ACC112 (cell line): Measurements from ENCODE around the gene KLHL15.

Source experiments
- H2AFZ ChIP-seq: fragments of 200-600 bp; sonication (generic); one replicate; pipeline ENCODE4 v1.6.0; 2017; ENCODE audit warnings: antibody characterized with exemption, low read length; ENCODE audit not compliant: unreplicated experiment
- H3K27ac ChIP-seq: fragments of 200-600 bp; sonication (generic); 2 replicates; pipeline ENCODE4 v1.5.1; 2014; ENCODE audit warnings: low read depth, mild to moderate bottlenecking, antibody characterized with exemption, low read length, moderate library complexity
- H3K27me3 ChIP-seq: fragments of 200-600 bp; sonication (generic); 2 replicates; pipeline ENCODE4 v1.6.1; 2014; ENCODE audit warnings: mild to moderate bottlenecking, antibody characterized with exemption, low read length, moderate library complexity, mixed read lengths; ENCODE audit not compliant: insufficient read depth
- H3K36me3 ChIP-seq: fragments of 200-600 bp; sonication (generic); 2 replicates; pipeline ENCODE4 v1.6.1; 2016; ENCODE audit warnings: mild to moderate bottlenecking, antibody characterized with exemption, low read length, moderate library complexity, mixed read lengths; ENCODE audit not compliant: insufficient read depth
- H3K4me1 ChIP-seq: fragments of 200-600 bp; sonication (generic); one replicate; pipeline ENCODE4 v1.6.1; 2016; ENCODE audit warnings: low read length, mixed read lengths; ENCODE audit not compliant: insufficient read depth, unreplicated experiment, control insufficient read depth
- H3K4me3 ChIP-seq: fragments of 200-600 bp; sonication (generic); 2 replicates; pipeline ENCODE4 v1.5.1; 2014; ENCODE audit warnings: mild to moderate bottlenecking, low read depth, low read length
- H3K79me2 ChIP-seq: fragments of 200-600 bp; sonication (generic); one replicate; pipeline ENCODE4 v1.6.0; 2016; ENCODE audit warnings: low read length; ENCODE audit not compliant: control insufficient read depth, unreplicated experiment, insufficient read depth

The KLHL15 gene

GRCh38 chrX:23952984-23953907 is 73.7 kb downstream of the KLHL15 start:
- Histone ChIP-seq H3K27ac (no peak overlapping the region), H3K79me2 (no peaks in the 10 kb centered on the region), H2AFZ (peak overlapping the region; percentile 99), H3K4me1 (peaks cover 10% of the 10 kb centered on the region), H3K4me3 (peak overlapping the region; percentile 63), H3K36me3 (no peaks in the 10 kb centered on the region), H3K27me3 (no peaks in the 10 kb centered on the region)

GRCh38 chrX:23952391-23952790 is 74.6 kb downstream of the KLHL15 start:
- Histone ChIP-seq H3K4me3 (no peak overlapping the region), H2AFZ (no peak overlapping the region), H3K4me1 (peaks cover 10% of the 10 kb centered on the region), H3K36me3 (no peaks in the 10 kb centered on the region), H3K79me2 (no peaks in the 10 kb centered on the region), H3K27ac (no peak overlapping the region), H3K27me3 (no peaks in the 10 kb centered on the region)

- Histone ChIP-seq H3K27me3 (no peaks in the 10 kb centered on the region), H2AFZ (no peak overlapping the region), H3K36me3 (no peaks in the 10 kb centered on the region), H3K27ac (no peak overlapping the region), H3K4me1 (no peaks in the 10 kb centered on the region), H3K4me3 (no peak overlapping the region), H3K79me2 (no peaks in the 10 kb centered on the region)
Observed at GRCh38 chrX:23945206-23945605, 81.8 kb downstream of the KLHL15 start.

- H2AFZ ChIP-seq = no peak overlapping the region
- H3K27me3 ChIP-seq = no peaks in the 10 kb centered on the region
- H3K27ac ChIP-seq = no peak overlapping the region
- no peaks in the 10 kb centered on the region for H3K4me1 ChIP-seq
- no peaks in the 10 kb centered on the region for H3K36me3 ChIP-seq
- H3K4me3 ChIP-seq = no peak overlapping the region
- H3K79me2 ChIP-seq = no peaks in the 10 kb centered on the region
Observed at GRCh38 chrX:23944234-23944633, 82.8 kb downstream of the KLHL15 start.

- no peak overlapping the region for H3K4me3 ChIP-seq
- peak overlapping the region; percentile 65; the same call in 1 of the 2 replicates for H3K27ac ChIP-seq
- H3K79me2 ChIP-seq = no peaks in the 10 kb centered on the region
- no peaks in the 10 kb centered on the region for H3K27me3 ChIP-seq
- peaks cover 12% of the 10 kb centered on the region for H3K4me1 ChIP-seq
- peak overlapping the region; percentile 96 for H2AFZ ChIP-seq
- no peaks in the 10 kb centered on the region for H3K36me3 ChIP-seq
Observed at GRCh38 chrX:23939203-23939602, 87.8 kb downstream of the KLHL15 start.

- 0 out of 2 replicates have a peak overlapping the region, but pooled peaks have one; percentile 22 for H3K4me3 ChIP-seq
- peaks cover 12% of the 10 kb centered on the region for H3K4me1 ChIP-seq
- no peaks in the 10 kb centered on the region for H3K79me2 ChIP-seq
- peak overlapping the region; percentile 65 for H3K27ac ChIP-seq
- peak overlapping the region; percentile 96 for H2AFZ ChIP-seq
- H3K36me3 ChIP-seq = no peaks in the 10 kb centered on the region
- no peaks in the 10 kb centered on the region for H3K27me3 ChIP-seq
Observed at GRCh38 chrX:23938690-23939089, 88.3 kb downstream of the KLHL15 start.

GRCh38 chrX:23937100-23937499 is 89.9 kb downstream of the KLHL15 start:
- H3K4me1 ChIP-seq = peaks cover 15% of the 10 kb centered on the region
- no peaks in the 10 kb centered on the region for H3K79me2 ChIP-seq
- H3K27me3 ChIP-seq = no peaks in the 10 kb centered on the region
- no peak overlapping the region for H3K4me3 ChIP-seq
- H2AFZ ChIP-seq = no peak overlapping the region
- no peaks in the 10 kb centered on the region for H3K36me3 ChIP-seq
- peak overlapping the region; percentile 21; the same call in 1 of the 2 replicates for H3K27ac ChIP-seq

GRCh38 chrX:23936180-23936579 is 90.8 kb downstream of the KLHL15 start:
- no peak overlapping the region for H3K4me3 ChIP-seq
- H3K27ac ChIP-seq = no peak overlapping the region; the same call in 1 of the 2 replicates
- peaks cover 23% of the 10 kb centered on the region for H3K4me1 ChIP-seq
- no peaks in the 10 kb centered on the region for H3K79me2 ChIP-seq
- H3K36me3 ChIP-seq = no peaks in the 10 kb centered on the region
- no peak overlapping the region for H2AFZ ChIP-seq
- no peaks in the 10 kb centered on the region for H3K27me3 ChIP-seq

GRCh38 chrX:23935106-23935505 is 91.9 kb downstream of the KLHL15 start:
- no peaks in the 10 kb centered on the region for H3K36me3 ChIP-seq
- H3K79me2 ChIP-seq = no peaks in the 10 kb centered on the region
- peaks cover 28% of the 10 kb centered on the region for H3K4me1 ChIP-seq
- H3K4me3 ChIP-seq = no peak overlapping the region
- no peak overlapping the region for H2AFZ ChIP-seq
- H3K27ac ChIP-seq = no peak overlapping the region
- H3K27me3 ChIP-seq = no peaks in the 10 kb centered on the region
